Smooth muscle cell of bladder (primary cell): Measurements from ENCODE around the gene LGI4. TPM values are rescaled to one million over a fixed set of nuclear protein-coding genes. Genes with fewer than 3 reads are reported as not detected.

ENCODE experiments used
- total RNA-seq: library from RNA; depleted of rRNA; stranded (reverse); fragments of >200 nt; gene quantifications from 2 replicates; pipeline ENCODE4 v1.2.3, GENCODE V29; 2014

LGI4 gene
- 0.28 and 0.46 TPM in 2 replicates for total RNA-seq

GRCh38 chr19:35134601-35135242, at the start of gene LGI4:
Gene LGI4, minus strand, starts transcription at chr19:35135059. Its CDS starts 379 bp downstream, at chr19:35134680.

GRCh38 chr19:35154525-35155406, 19.9 kb upstream of the LGI4 start, which contains the start of gene FXYD5:
Gene FXYD5, plus strand, starts transcription at chr19:35154735. Its CDS starts 816 bp downstream, at chr19:35155551.

GRCh38 chr19:35143231-35143715, 8.4 kb upstream of the LGI4 start, which contains the start of gene FXYD7:
Gene FXYD7, plus strand, starts transcription at chr19:35143255. Its CDS starts 79 bp downstream, at chr19:35143334.

GRCh38 chr19:35138305-35138892, 3.5 kb upstream of the LGI4 start, which contains the start of gene FXYD1:
Gene FXYD1, plus strand, starts transcription at chr19:35138824. Its CDS starts 1,256 bp downstream, at chr19:35140080.

GRCh38 chr19:35115177-35115951, 19.5 kb downstream of the LGI4 start, which contains the start of gene FXYD3:
Gene FXYD3, plus strand, starts transcription at chr19:35115823. Its CDS starts 3,554 bp downstream, at chr19:35119377.

Other genes starting within 250 kb of the LGI4 start
- 2.2 and 2.3 TPM in 2 replicates for gene ZNF30, start 208.2 kb downstream of the LGI4 start, total RNA-seq
- 3.7 and 4.2 TPM in 2 replicates for gene ZNF792, start 170.8 kb downstream of the LGI4 start, total RNA-seq
- gene GRAMD1A, start 134.7 kb downstream of the LGI4 start, total RNA-seq = 22.7 and 24.0 TPM in 2 replicates
- 6.0 and 8.1 TPM in 2 replicates for gene SCN1B, start 104.6 kb downstream of the LGI4 start, total RNA-seq
- gene HPN, start 93.3 kb downstream of the LGI4 start, total RNA-seq = under 0.01 and 0.18 TPM in 2 replicates
- 0.37 TPM in 1 of 2 replicates, not detected in the other for gene FXYD3, start 19.2 kb downstream of the LGI4 start, total RNA-seq
- gene FXYD1, start 3.8 kb upstream of the LGI4 start, total RNA-seq = 2.4 and 2.6 TPM in 2 replicates
- not detected in 2 replicates for gene FXYD7, start 8.2 kb upstream of the LGI4 start, total RNA-seq
- 24.1 and 24.6 TPM in 2 replicates for gene FXYD5, start 19.7 kb upstream of the LGI4 start, total RNA-seq
- not detected in 2 replicates for gene FAM187B, start 93.7 kb upstream of the LGI4 start, total RNA-seq
- 0.28 and 0.55 TPM in 2 replicates for gene LSR, start 113.9 kb upstream of the LGI4 start, total RNA-seq
- 37.0 and 55.7 TPM in 2 replicates for gene USF2, start 133.9 kb upstream of the LGI4 start, total RNA-seq
- gene HAMP, start 147.5 kb upstream of the LGI4 start, total RNA-seq = under 0.01 TPM in 2 replicates
- not detected in 2 replicates for gene MAG, start 157.1 kb upstream of the LGI4 start, total RNA-seq
- gene CD22, start 194.1 kb upstream of the LGI4 start, total RNA-seq = 0.09 and 0.14 TPM in 2 replicates
- not detected in 2 replicates for gene FFAR1, start 212.8 kb upstream of the LGI4 start, total RNA-seq
- 0.09 and 0.14 TPM in 2 replicates for gene FFAR3, start 223.4 kb upstream of the LGI4 start, total RNA-seq
- gene GPR42, start 236.0 kb upstream of the LGI4 start, total RNA-seq = not detected in 2 replicates